Keratinocyte (primary cell): ENCODE measurements around the gene MRPL41.

Experiments used
- CTCF ChIP-seq, 3 experiments: IDR thresholded peaks in 1 of 3; conservative IDR thresholded peaks in 1 of 3; optimal IDR thresholded peaks in 1 of 3; 2 replicates in 2 of 3; 3 replicates in 1 of 3; pipeline versions ENCODE3 to v1.5.1; 2011; ENCODE audit warnings: low read length in 3 of 3, mild to moderate bottlenecking in 3 of 3, moderate library complexity in 2 of 3, control low read depth in 1 of 3, inconsistent platforms in 1 of 3; ENCODE audit not compliant: insufficient read depth in 2 of 3; ENCODE audit errors: extremely low read depth in 1 of 3
- EZH2 ChIP-seq: IDR thresholded peaks from one replicate; pipeline ENCODE4 v1.6.1; 2012; ENCODE audit warnings: inconsistent platforms, mild to moderate bottlenecking, low read length, moderate library complexity

- TF ChIP-seq CTCF (optimal IDR thresholded peaks at IDR 0.05 in 1 of 3, IDR thresholded peaks at IDR 0.05 in 1 of 3, conservative IDR thresholded peaks at IDR 0.05 in 1 of 3; ENCODE audit: extremely low read depth in 1 of 3, insufficient read depth in 2 of 3, low read length in 3 of 3) (no peak), EZH2 (no peak)
Measured at GRCh38 chr9:137544176-137544760, 7.4 kb upstream of the MRPL41 start.
